WERI-Rb-1 (cell line): ENCODE measurements around the gene RECQL5.
"Not testable (repeated sequence)": the region's sequence is repeated elsewhere in the genome, so short reads cannot be mapped to it uniquely, and the experiment has no call there.

ENCODE experiments used
- DNase-seq: peaks from one replicate; pipeline ENCODE4 v3.0.0-alpha.2; 2020
- H3K27ac ChIP-seq: fragments of 250-450 bp; sonication (Bioruptor Pico); 2 replicates; pipeline ENCODE4 v1.5.1; 2020; ENCODE audit warnings: mild to moderate bottlenecking, moderate library complexity
- H3K27me3 ChIP-seq: fragments of 250-450 bp; sonication (Bioruptor Pico); 2 replicates; pipeline ENCODE4 v1.5.1; 2021; ENCODE audit warnings: mild to moderate bottlenecking, low read depth, moderate library complexity; ENCODE audit not compliant: insufficient read depth, severe bottlenecking
- H3K36me3 ChIP-seq: fragments of 250-450 bp; sonication (Bioruptor Pico); 2 replicates; pipeline ENCODE4 v1.5.1; 2020; ENCODE audit warnings: mild to moderate bottlenecking, moderate library complexity
- H3K4me3 ChIP-seq: 2 replicates; pipeline ENCODE4 v1.5.1; 2011; ENCODE audit warnings: low read depth, mild to moderate bottlenecking, control low read depth, low read length
- H3K9me3 ChIP-seq: fragments of 250-450 bp; sonication (Bioruptor Pico); 2 replicates; pipeline ENCODE4 v1.5.1; 2021; ENCODE audit warnings: mild to moderate bottlenecking, moderate library complexity; ENCODE audit not compliant: severe bottlenecking
- CTCF ChIP-seq: IDR thresholded peaks from 2 replicates; pipeline ENCODE4 v1.5.1; 2011; ENCODE audit warnings: low read depth, mild to moderate bottlenecking, control low read depth, inconsistent platforms, low read length

The RECQL5 gene

GRCh38 chr17:75595284-75595919 is 71.6 kb downstream of the RECQL5 start:
- H3K27me3 ChIP-seq = no peaks in the 10 kb centered on the region
- TF ChIP-seq CTCF = no peak
- H3K9me3 ChIP-seq = no peaks in the 10 kb centered on the region
- no peaks in the 10 kb centered on the region for H3K36me3 ChIP-seq
- H3K27ac ChIP-seq = no peak overlapping the region
- no peak overlapping the region for H3K4me3 ChIP-seq
- DNase-seq = no peak

GRCh38 chr17:75594499-75595283 is 72.3 kb downstream of the RECQL5 start:
- DNase-seq = no peak
- no peaks in the 10 kb centered on the region for H3K9me3 ChIP-seq
- no peak overlapping the region for H3K4me3 ChIP-seq
- no peaks in the 10 kb centered on the region for H3K36me3 ChIP-seq
- H3K27me3 ChIP-seq = no peaks in the 10 kb centered on the region
- no peak overlapping the region for H3K27ac ChIP-seq
- TF ChIP-seq CTCF = 0 out of 2 replicates have a peak, but pooled peaks have one; percentile 15

- H3K9me3 ChIP-seq, H3K27me3 ChIP-seq, H3K27ac ChIP-seq, DNase-seq, H3K4me3 ChIP-seq, H3K36me3 ChIP-seq: not testable (repeated sequence)
Measured at GRCh38 chr17:75593430-75593829, 73.5 kb downstream of the RECQL5 start.

- no peaks in the 10 kb centered on the region for H3K27me3 ChIP-seq
- no peaks in the 10 kb centered on the region for H3K36me3 ChIP-seq
- no peak overlapping the region for H3K27ac ChIP-seq
- no peak for DNase-seq
- no peak overlapping the region for H3K4me3 ChIP-seq
- no peaks in the 10 kb centered on the region for H3K9me3 ChIP-seq
- no peak for TF ChIP-seq CTCF
Measured at GRCh38 chr17:75592348-75593020, 74.5 kb downstream of the RECQL5 start.

- Histone ChIP-seq H3K36me3 (no peaks in the 10 kb centered on the region), H3K4me3 (no peak overlapping the region), H3K27me3 (no peaks in the 10 kb centered on the region), H3K27ac (no peak overlapping the region), H3K9me3 (no peaks in the 10 kb centered on the region)
- DNase-seq = no peak
- 0 out of 2 replicates have a peak, but pooled peaks have one; percentile 10 for TF ChIP-seq CTCF
Measured at GRCh38 chr17:75591722-75592302, 75.1 kb downstream of the RECQL5 start.
